Measurements from ENCODE around the gene STRA8. TPM values are rescaled to one million over a fixed set of nuclear protein-coding genes. Genes with fewer than 3 reads are reported as not detected.

STRA8 gene
- total and polyA plus RNA-seq, 7 donors = not detected

- WGBS, 3 donors = 71 to 79% (median 72%) methylated on average over 3 of the region's 3 CpGs
- intact Hi-C loops (cut with DNase I) = no loop called here
- H3K9me3 ChIP-seq = no peaks in the 10 kb centered on the region
- no peaks in the 10 kb centered on the region for H3K27me3 ChIP-seq (ENCODE audit: insufficient read depth in 3 of 3, low read length in 2 of 3)
- no peaks in the 10 kb centered on the region for H3K36me3 ChIP-seq (ENCODE audit: insufficient read depth in 1 of 2, low read depth in 1 of 2)
- ATAC-seq (no peak), DNase-seq (no peak)
- H3K27ac ChIP-seq = no peak overlapping the region
- no peak for TF ChIP-seq CTCF (IDR thresholded peaks at IDR 0.05)
- no peaks in the 10 kb centered on the region for H3K4me1 ChIP-seq
- no peak overlapping the region for H3K4me3 ChIP-seq
Measured at GRCh38 chr7:135215698-135216097, 17.9 kb upstream of the STRA8 start.

GRCh38 chr7:135217645-135218509 is 15.8 kb upstream of the STRA8 start:
- no peak overlapping the region for H3K4me3 ChIP-seq
- ATAC-seq (no peak), DNase-seq (no peak)
- no peaks in the 10 kb centered on the region for H3K36me3 ChIP-seq (ENCODE audit: insufficient read depth in 1 of 2, low read depth in 1 of 2)
- 95 to 96% (median 96%) methylated on average over 5 of the region's 5 CpGs for WGBS, 3 donors
- H3K27ac ChIP-seq = no peak overlapping the region
- no peaks in the 10 kb centered on the region for H3K4me1 ChIP-seq
- no peaks in the 10 kb centered on the region for H3K27me3 ChIP-seq (ENCODE audit: insufficient read depth in 3 of 3, low read length in 2 of 3)
- no peak for TF ChIP-seq CTCF (IDR thresholded peaks at IDR 0.05)
- intact Hi-C loops (cut with DNase I) = no loop called here
- H3K9me3 ChIP-seq = no peaks in the 10 kb centered on the region

GRCh38 chr7:135224027-135224426 is 9.6 kb upstream of the STRA8 start:
- no peak overlapping the region for H3K4me3 ChIP-seq
- ATAC-seq (no peak), DNase-seq (no peak)
- no peaks in the 10 kb centered on the region for H3K36me3 ChIP-seq (ENCODE audit: insufficient read depth in 1 of 2, low read depth in 1 of 2)
- no peak overlapping the region for H3K27ac ChIP-seq
- no peak for TF ChIP-seq CTCF (IDR thresholded peaks at IDR 0.05)
- H3K4me1 ChIP-seq = no peaks in the 10 kb centered on the region
- 59 to 73% (median 66%) methylated on average over 1 of the region's 1 CpG for WGBS, 3 donors
- no peaks in the 10 kb centered on the region for H3K27me3 ChIP-seq (ENCODE audit: insufficient read depth in 3 of 3, low read length in 2 of 3)
- H3K9me3 ChIP-seq = no peaks in the 10 kb centered on the region
- intact Hi-C loops (cut with DNase I) = no loop called here

- ATAC-seq = no peak
- H3K4me3 ChIP-seq = no peak overlapping the region
- intact Hi-C loops (cut with DNase I) = no loop called here
- no peaks in the 10 kb centered on the region for H3K27me3 ChIP-seq (ENCODE audit: insufficient read depth in 3 of 3, low read length in 2 of 3)
- no peak for TF ChIP-seq CTCF (IDR thresholded peaks at IDR 0.05)
- H3K9me3 ChIP-seq = no peaks in the 10 kb centered on the region
- no peak overlapping the region for H3K27ac ChIP-seq
- H3K36me3 ChIP-seq (ENCODE audit: insufficient read depth in 1 of 2, low read depth in 1 of 2) = no peaks in the 10 kb centered on the region
- DNase-seq = no peak
- no peaks in the 10 kb centered on the region for H3K4me1 ChIP-seq
Measured at GRCh38 chr7:135231686-135232085, 2.0 kb upstream of the STRA8 start.

- no peaks in the 10 kb centered on the region for H3K9me3 ChIP-seq
- intact Hi-C loops (cut with DNase I) = no loop called here
- no peak overlapping the region for H3K4me3 ChIP-seq
- no peaks in the 10 kb centered on the region for H3K4me1 ChIP-seq
- no peak for TF ChIP-seq CTCF (IDR thresholded peaks at IDR 0.05)
- DNase-seq = no peak
- H3K27me3 ChIP-seq (ENCODE audit: insufficient read depth in 3 of 3, low read length in 2 of 3) = no peaks in the 10 kb centered on the region
- no peak for ATAC-seq
- no peak overlapping the region for H3K27ac ChIP-seq
- H3K36me3 ChIP-seq (ENCODE audit: insufficient read depth in 1 of 2, low read depth in 1 of 2) = no peaks in the 10 kb centered on the region
- 96 to 99% (median 96%) methylated on average over 6 of the region's 6 CpGs for WGBS, 3 donors
Measured at GRCh38 chr7:135232087-135232486, 1.6 kb upstream of the STRA8 start.

Measured in psoas muscle (tissue), 8 donors.